Endodermal cell (in vitro differentiated cells): ENCODE data around the gene MMAB. TPM values are rescaled to one million over a fixed set of nuclear protein-coding genes. Genes with fewer than 3 reads are reported as not detected.

Experiments used
- DNase-seq: peaks from one replicate; pipeline ENCODE4 v3.0.0-alpha.2; 2017
- H3K27ac ChIP-seq: 2 replicates; pipeline ENCODE4 v1.5.1; 2013; ENCODE audit warnings: mild to moderate bottlenecking, low read depth, low read length, moderate library complexity
- H3K27me3 ChIP-seq: 2 replicates; pipeline ENCODE4 v1.6.1; 2013; ENCODE audit warnings: mild to moderate bottlenecking, low read length, moderate library complexity; ENCODE audit not compliant: insufficient read depth, control insufficient read depth, poor library complexity, severe bottlenecking
- H3K36me3 ChIP-seq: 2 replicates; pipeline ENCODE4 v1.7.0; 2013; ENCODE audit warnings: mild to moderate bottlenecking, low read length, moderate library complexity; ENCODE audit not compliant: control insufficient read depth, insufficient read depth
- H3K4me1 ChIP-seq: one replicate; pipeline ENCODE4 v1.7.0; 2013; ENCODE audit warnings: low read length; ENCODE audit not compliant: control insufficient read depth, insufficient read depth
- H3K4me3 ChIP-seq: 2 replicates; pipeline ENCODE4 v1.5.1; 2013; ENCODE audit warnings: mild to moderate bottlenecking, low read length, moderate library complexity
- H3K9ac ChIP-seq: 2 replicates; pipeline ENCODE4 v1.6.1; 2013; ENCODE audit warnings: mild to moderate bottlenecking, low read length, moderate library complexity; ENCODE audit not compliant: poor library complexity, severe bottlenecking; ENCODE audit errors: extremely low read depth
- H3K9me3 ChIP-seq: 2 replicates; pipeline ENCODE4 v1.6.1; 2013; ENCODE audit warnings: mild to moderate bottlenecking, low read length, moderate library complexity; ENCODE audit not compliant: control insufficient read depth
- H3K27ac Mint-ChIP-seq: 2 replicates; pipeline ENCODE4 v1.8.0; 2020; ENCODE audit warnings: mixed read lengths
- H3K27me3 Mint-ChIP-seq: 2 replicates; pipeline ENCODE4 v1.8.0; 2021; ENCODE audit warnings: mild to moderate bottlenecking, mixed read lengths; ENCODE audit not compliant: insufficient read depth
- H3K36me3 Mint-ChIP-seq: 2 replicates; pipeline ENCODE4 v1.8.0; 2020; ENCODE audit warnings: low read depth, mixed read lengths
- H3K4me1 Mint-ChIP-seq: 2 replicates; pipeline ENCODE4 v1.8.0; 2020; ENCODE audit warnings: mixed read lengths
- H3K4me3 Mint-ChIP-seq: 2 replicates; pipeline ENCODE4 v1.8.0; 2020; ENCODE audit warnings: mild to moderate bottlenecking, moderate library complexity, mixed read lengths
- H3K9me3 Mint-ChIP-seq: 2 replicates; pipeline ENCODE4 v1.8.0; 2020; ENCODE audit warnings: mild to moderate bottlenecking, mixed read lengths
- CTCF ChIP-seq: fragments of 200-600 bp; sonication (generic); conservative IDR thresholded peaks from 2 replicates; pipeline ENCODE4 v1.5.0; 2021; ENCODE audit warnings: antibody characterized with exemption, mild to moderate bottlenecking
- WGBS, 2 experiments: methylation state at CpG; one replicate each; pipeline versions ENCODE4 v1.1.5 to v1.1.7; 2013; ENCODE audit warnings: missing lambda C conversion rate in 2 of 2, mixed read lengths in 1 of 2; ENCODE audit not compliant: insufficient coverage in 1 of 2, insufficient read length in 1 of 2; 5-methylcytosine and 5-hydroxymethylcytosine counted together
- total RNA-seq, 2 donors: library from RNA; stranded (reverse); fragmentation: NEBNext Ultra II Directional in 1 of 2; extraction: Animal tissue kit (Norgen Biotek cat#: 25700) in 1 of 2; gene quantifications; 2 replicates in 1 of 2; 3 replicates in 1 of 2; pipeline ENCODE4 v1.2.1, GENCODE V29; 2021

The MMAB gene
- total RNA-seq, 2 donors from 2014 or later = 24.9 to 28.2 TPM

GRCh38 chr12:109612003-109612402 lies 38.7 kb upstream of the MMAB start:
- H3K9ac ChIP-seq = no peak overlapping the region
- 82 to 98% methylated on average over 2 to 3 of the region's 3 CpGs for WGBS, 2 experiments
- H3K9me3 ChIP-seq = no peaks in the 10 kb centered on the region
- DNase-seq = no peak
- H3K27me3 ChIP-seq = no peaks in the 10 kb centered on the region
- H3K9me3 Mint-ChIP-seq = no peaks in the 10 kb centered on the region
- H3K27ac ChIP-seq = no peak overlapping the region
- H3K4me3 ChIP-seq = no peak overlapping the region
- no peaks in the 10 kb centered on the region for H3K36me3 Mint-ChIP-seq
- no peak overlapping the region for H3K27ac Mint-ChIP-seq
- no peak for TF ChIP-seq CTCF
- H3K4me1 ChIP-seq = peaks cover 3% of the 10 kb centered on the region
- H3K27me3 Mint-ChIP-seq = peaks cover 12% of the 10 kb centered on the region
- no peaks in the 10 kb centered on the region for H3K36me3 ChIP-seq
- H3K4me3 Mint-ChIP-seq = no peak overlapping the region
- peaks cover 9% of the 10 kb centered on the region for H3K4me1 Mint-ChIP-seq

GRCh38 chr12:109611223-109611622 lies 37.9 kb upstream of the MMAB start:
- no peaks in the 10 kb centered on the region for H3K36me3 Mint-ChIP-seq
- H3K27me3 Mint-ChIP-seq = peaks cover 11% of the 10 kb centered on the region
- DNase-seq = no peak
- Histone ChIP-seq H3K9ac (no peak overlapping the region), H3K9me3 (no peaks in the 10 kb centered on the region), H3K4me1 (peaks cover 5% of the 10 kb centered on the region), H3K4me3 (no peak overlapping the region), H3K36me3 (no peaks in the 10 kb centered on the region), H3K27me3 (no peaks in the 10 kb centered on the region), H3K27ac (no peak overlapping the region)
- H3K9me3 Mint-ChIP-seq = no peaks in the 10 kb centered on the region
- H3K4me1 Mint-ChIP-seq = peaks cover 13% of the 10 kb centered on the region
- no peak overlapping the region for H3K27ac Mint-ChIP-seq
- no peak overlapping the region for H3K4me3 Mint-ChIP-seq
- 86 to 95% methylated on average over 10 of the region's 10 CpGs for WGBS, 2 experiments
- TF ChIP-seq CTCF = no peak

- TF ChIP-seq CTCF = no peak
- H3K9me3 ChIP-seq = no peaks in the 10 kb centered on the region
- H3K36me3 ChIP-seq = no peaks in the 10 kb centered on the region
- H3K4me1 ChIP-seq = peaks cover 5% of the 10 kb centered on the region
- H3K27ac ChIP-seq = no peak overlapping the region
- Mint-ChIP-seq H3K27ac (no peak overlapping the region), H3K27me3 (peaks cover 5% of the 10 kb centered on the region), H3K4me1 (peaks cover 13% of the 10 kb centered on the region), H3K9me3 (no peaks in the 10 kb centered on the region), H3K36me3 (no peaks in the 10 kb centered on the region), H3K4me3 (no peak overlapping the region)
- 90 to 93% methylated on average over 3 to 4 of the region's 4 CpGs for WGBS, 2 experiments
- no peak overlapping the region for H3K9ac ChIP-seq
- no peak for DNase-seq
- no peak overlapping the region for H3K4me3 ChIP-seq
- no peaks in the 10 kb centered on the region for H3K27me3 ChIP-seq
These were observed 37.2 kb upstream of the MMAB start for GRCh38 chr12:109610523-109610922.
